GM19438 (cell line): Measurements from ENCODE around the gene ZBTB16.

Experiments used
- ATAC-seq: cut with Tn5 transposase; IDR thresholded peaks from one replicate; pipeline ENCODE4 v1.9.1; 2021; ENCODE audit warnings: low read depth; ENCODE audit not compliant: unreplicated experiment

ZBTB16 gene

GRCh38 chr11:114099392-114100178 lies 40.1 kb downstream of the ZBTB16 start:
- ATAC-seq, result no peak

- no peak for ATAC-seq
Observed at GRCh38 chr11:114102993-114103896, 43.7 kb downstream of the ZBTB16 start.

- ATAC-seq, result no peak
Observed at GRCh38 chr11:114105611-114106010, 46.1 kb downstream of the ZBTB16 start.

DNA sequence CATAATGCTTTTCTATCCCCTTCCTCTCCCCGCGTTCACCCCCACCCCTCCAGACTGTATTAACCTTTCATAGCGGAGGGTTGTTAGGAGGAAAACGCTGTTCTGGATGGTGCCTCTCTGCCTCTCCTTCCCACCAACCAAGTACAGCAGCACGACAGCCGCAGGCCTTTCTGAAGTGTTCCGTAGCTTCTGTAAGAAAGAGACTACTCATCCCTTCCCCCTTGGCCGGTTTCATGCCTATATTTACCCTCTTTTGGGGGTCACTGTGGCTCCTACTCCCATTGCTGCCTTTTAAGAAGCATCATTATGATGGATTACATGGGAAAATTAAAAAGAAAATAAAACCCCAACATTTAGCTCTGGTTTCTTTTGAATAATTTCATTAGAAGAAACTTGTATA lies 46.5 kb downstream of the ZBTB16 start:
- no peak for ATAC-seq

DNA sequence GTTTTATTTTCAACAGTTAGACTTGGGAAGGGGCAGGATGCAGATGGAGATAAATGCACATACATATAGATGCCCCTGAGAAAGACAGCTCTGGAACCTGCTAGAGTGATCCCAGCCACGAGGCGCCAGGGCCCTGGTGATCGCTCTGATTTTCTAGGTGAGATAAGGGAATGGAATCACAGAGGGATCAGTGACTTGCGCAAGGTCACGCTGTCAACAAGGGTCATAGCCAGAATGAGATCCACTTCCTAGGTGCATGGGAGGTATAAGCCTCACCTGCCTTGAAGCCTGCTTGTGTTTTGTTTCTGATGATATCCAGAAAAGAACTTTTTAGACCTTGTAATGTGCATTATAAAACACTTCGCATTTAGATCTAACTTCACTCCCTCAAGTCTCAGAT lies 47.5 kb downstream of the ZBTB16 start:
- ATAC-seq, result no peak

DNA sequence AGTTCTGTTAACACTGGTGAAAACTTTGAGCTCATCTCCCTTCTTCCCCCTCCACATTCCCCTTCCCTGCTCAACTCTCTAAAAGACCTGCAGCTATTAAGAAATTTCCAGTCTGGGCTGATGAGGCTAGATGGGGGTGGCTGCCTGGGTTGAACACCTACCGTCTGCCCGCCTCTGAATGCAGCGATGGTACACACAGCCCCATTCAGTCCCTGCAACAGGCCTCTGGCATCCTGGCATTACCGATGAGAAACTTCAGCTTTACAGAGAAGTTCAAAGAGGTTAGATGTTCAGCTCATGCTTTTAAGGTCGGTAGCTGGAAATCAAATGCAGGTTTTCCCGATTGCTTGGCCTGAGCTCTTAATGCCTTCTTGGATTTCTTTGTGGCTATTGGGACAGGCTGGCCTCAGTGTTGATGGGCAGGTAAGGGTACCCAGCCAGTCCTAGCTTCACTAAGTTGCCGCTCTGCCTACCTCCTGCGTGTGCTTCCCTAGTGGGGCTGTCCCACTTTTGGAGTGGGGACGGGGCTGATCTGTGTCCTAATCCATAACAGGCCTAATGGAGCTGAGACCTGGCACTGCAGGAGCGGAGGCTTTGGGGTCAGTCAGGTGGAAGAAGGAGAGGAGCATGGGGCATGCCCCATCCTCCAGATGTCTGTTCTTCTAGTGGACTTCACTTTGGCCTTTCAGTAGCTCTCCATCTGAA lies 49.1 kb downstream of the ZBTB16 start:
- no peak for ATAC-seq

GRCh38 chr11:114109206-114110090 lies 49.9 kb downstream of the ZBTB16 start:
- no peak for ATAC-seq

- ATAC-seq, result no peak
Observed at GRCh38 chr11:114110123-114110522, 50.6 kb downstream of the ZBTB16 start.

DNA sequence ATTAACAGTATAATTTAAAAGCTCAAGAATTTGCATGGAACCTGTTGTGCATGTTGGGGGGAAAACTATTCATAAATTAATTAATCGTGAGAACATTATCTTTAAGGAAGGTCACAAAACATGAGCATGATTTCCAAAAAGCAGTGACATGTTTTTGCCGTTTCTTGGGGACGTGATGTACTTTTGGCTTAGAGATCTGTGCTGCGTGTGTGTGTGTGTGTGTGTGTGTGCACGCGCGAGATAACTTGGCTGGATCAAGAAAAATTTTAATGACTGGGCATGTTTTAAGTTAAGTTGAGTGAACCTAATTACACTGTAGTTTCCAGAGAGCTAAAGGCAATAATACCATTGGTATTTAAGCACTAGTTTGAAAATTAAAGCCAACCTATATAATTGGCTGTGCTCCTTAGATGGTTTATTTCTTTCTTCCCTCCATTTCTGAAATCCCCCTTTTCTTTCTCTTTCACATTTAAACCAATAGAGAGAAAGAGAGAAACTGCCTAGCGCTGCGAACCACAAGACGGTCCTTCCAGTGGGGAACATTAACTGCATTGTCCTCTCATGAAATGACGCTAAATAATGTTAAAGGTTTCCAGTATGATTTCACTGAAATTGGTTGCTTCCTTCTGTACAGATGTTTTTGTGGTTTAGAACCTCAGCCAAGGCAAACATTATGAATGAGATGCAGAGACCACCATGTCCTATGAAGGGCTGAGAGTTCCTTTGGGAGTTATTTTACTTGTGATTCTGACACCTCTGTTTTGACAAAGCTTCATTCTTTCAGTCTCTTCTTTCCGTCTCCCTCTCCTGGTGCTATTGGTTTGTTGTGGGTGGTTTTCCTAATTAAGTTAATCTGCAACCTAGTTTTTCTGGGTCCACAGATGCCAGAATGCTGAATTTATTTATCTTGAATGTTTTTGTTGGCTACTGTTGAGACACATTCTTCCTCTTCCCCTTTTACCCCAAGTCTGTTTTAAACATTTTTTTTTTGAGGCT lies 51.7 kb downstream of the ZBTB16 start:
- ATAC-seq, result no peak

DNA sequence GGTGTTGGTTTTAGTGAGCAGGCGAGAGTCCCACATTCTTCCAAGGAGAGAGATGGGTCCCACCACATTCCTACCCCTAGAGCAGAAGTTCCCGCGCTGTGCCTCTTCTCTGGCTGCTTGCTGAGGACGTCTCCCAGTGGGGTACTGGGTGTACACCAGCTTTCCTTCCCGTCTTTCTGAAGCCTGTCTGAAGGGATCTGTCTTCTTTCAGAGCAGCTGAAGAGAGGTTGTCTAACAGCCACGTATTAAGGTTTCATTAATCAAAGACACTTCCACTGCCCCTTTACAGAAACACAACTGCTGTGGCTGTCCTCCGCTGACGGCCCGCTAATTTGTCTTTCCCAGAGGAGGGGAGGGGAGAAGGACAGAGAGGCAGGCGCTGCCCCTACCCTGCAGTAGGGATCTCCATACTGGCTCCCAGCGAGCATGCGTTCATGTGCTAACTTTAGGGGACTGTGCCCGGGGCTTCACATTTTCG lies 56.0 kb downstream of the ZBTB16 start:
- no peak for ATAC-seq

- no peak for ATAC-seq
Observed at GRCh38 chr11:114116357-114116756, 56.8 kb downstream of the ZBTB16 start.

GRCh38 chr11:114116800-114117199 lies 57.3 kb downstream of the ZBTB16 start:
- no peak for ATAC-seq

DNA sequence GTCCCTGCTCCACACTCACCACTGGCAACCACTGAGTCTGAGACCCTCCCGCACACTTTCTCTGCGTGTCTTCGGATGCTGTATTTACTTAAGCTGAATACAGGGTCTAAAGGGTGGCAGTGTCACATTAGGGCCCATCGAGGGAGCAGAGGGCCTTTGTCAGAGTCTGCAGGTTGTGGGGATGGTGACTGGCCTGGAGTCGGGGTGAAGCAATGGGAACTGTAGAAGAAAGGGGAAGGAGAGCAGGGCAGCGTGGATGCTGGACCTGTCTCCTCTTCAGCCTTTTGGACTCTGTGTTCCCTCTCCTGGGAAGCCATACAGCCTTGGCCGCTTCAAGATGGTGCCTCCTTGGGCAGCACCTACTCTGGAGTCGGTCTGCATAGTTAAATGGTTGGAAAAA lies 61.1 kb downstream of the ZBTB16 start:
- ATAC-seq, result no peak

- ATAC-seq, result no peak
Observed at GRCh38 chr11:114121138-114121537, 61.6 kb downstream of the ZBTB16 start.

DNA sequence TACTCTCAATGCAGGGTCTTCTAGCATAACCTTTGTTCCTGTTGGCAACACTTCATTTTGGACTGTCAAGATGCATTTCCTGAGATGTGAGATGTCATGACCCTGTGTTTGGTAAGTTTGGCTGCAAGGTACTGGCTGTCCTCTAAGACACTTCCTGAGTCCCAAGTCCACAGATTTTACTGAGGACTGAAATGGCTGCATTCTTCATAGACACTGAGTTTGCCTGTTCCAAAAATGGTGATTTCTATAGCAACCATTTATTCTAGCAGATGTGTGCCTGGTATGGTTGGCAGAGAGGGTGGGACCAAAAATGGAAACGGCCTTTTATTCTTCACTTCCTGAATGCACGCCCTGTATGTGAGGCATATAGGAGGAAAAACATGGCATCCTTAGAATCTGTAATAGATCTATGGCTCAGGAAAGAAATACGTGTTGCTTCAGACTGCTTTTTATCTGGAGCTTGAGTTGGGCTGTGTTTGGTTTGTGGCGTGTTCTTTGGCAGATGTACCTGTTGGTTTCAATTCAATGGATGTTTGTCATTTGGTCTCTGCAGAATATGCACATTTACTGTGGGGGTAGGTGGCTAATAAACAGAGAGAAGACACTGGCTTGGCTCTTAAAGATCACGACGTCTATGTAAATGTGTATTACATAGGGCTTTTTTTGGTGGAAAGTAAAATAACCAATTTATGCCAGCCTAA lies 62.4 kb downstream of the ZBTB16 start:
- no peak for ATAC-seq

DNA sequence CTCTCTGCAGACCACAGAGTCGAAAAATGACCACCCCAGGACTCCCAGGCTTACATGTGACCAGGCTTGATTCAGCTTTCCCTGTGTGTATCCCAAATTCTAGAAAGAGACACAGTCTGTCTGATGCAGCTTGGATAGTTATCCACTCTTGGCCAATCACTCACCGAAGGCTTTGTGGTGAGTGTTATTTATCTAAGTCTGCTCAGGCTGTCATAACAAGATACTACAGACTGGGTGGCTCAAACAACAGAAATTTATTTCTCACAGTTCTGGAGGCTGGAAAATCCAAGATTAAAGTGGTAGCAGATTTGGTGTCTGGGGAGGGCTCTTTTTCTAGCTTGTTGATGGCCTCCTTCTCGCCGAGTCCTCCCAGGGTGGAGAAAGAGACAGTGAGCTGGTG lies 63.2 kb downstream of the ZBTB16 start:
- ATAC-seq, result no peak

- ATAC-seq, result no peak
Observed at GRCh38 chr11:114123692-114124330, 64.3 kb downstream of the ZBTB16 start.
